WTC11 (cell line): ENCODE data around the gene PRKCB.

Experiments used
- CREM ChIP-seq: sonication (generic); formaldehyde crosslinking; IDR thresholded peaks from 2 replicates; pipeline ENCODE4 v1.8.1; 2022; ENCODE audit warnings: mild to moderate bottlenecking, missing genetic modification reagents, moderate library complexity
- FOXK1 ChIP-seq: sonication (generic); formaldehyde crosslinking; IDR thresholded peaks from 2 replicates; pipeline ENCODE4 v1.8.0; 2022; ENCODE audit warnings: mild to moderate bottlenecking, moderate library complexity, missing genetic modification reagents
- MAX ChIP-seq: sonication (generic); formaldehyde crosslinking; IDR thresholded peaks from 2 replicates; pipeline ENCODE4 v1.8.0; 2022; ENCODE audit warnings: mild to moderate bottlenecking, missing genetic modification reagents
- NFE2L1 ChIP-seq: sonication (generic); formaldehyde crosslinking; IDR thresholded peaks from 2 replicates; pipeline ENCODE4 v1.8.1; 2023; ENCODE audit warnings: missing genetic modification reagents
- NR2C2 ChIP-seq: sonication (generic); formaldehyde crosslinking; IDR thresholded peaks from 2 replicates; pipeline ENCODE4 v1.8.0; 2022; ENCODE audit warnings: mild to moderate bottlenecking, missing genetic modification reagents
- PREB ChIP-seq: sonication (generic); formaldehyde crosslinking; IDR thresholded peaks from 2 replicates; pipeline ENCODE4 v1.8.1; 2022; ENCODE audit warnings: mild to moderate bottlenecking, missing genetic modification reagents, moderate library complexity, borderline replicate concordance
- TEAD4 ChIP-seq: sonication (generic); formaldehyde crosslinking; IDR thresholded peaks from 2 replicates; pipeline ENCODE4 v1.8.0; 2022; ENCODE audit warnings: mild to moderate bottlenecking, missing genetic modification reagents
- TF ChIP-seq, protein P1 (sequence below): fragments of 200-600 bp; IDR thresholded peaks from 2 replicates; pipeline ENCODE4 v1.8.0; 2022; ENCODE audit warnings: antibody characterized with exemption
- TF ChIP-seq, protein P2 (sequence below): sonication (generic); formaldehyde crosslinking; IDR thresholded peaks from 2 replicates; pipeline ENCODE4 v1.8.0; 2022; ENCODE audit warnings: mild to moderate bottlenecking, missing genetic modification reagents
- TF ChIP-seq, protein P3 (sequence below): sonication (generic); formaldehyde crosslinking; IDR thresholded peaks from 2 replicates; pipeline ENCODE4 v1.8.1; 2022; ENCODE audit warnings: low read depth, missing genetic modification reagents, borderline replicate concordance

GRCh38 chr16:23920899-23921298, 85.1 kb downstream of the PRKCB start:
- TF ChIP-seq, protein P1, sequence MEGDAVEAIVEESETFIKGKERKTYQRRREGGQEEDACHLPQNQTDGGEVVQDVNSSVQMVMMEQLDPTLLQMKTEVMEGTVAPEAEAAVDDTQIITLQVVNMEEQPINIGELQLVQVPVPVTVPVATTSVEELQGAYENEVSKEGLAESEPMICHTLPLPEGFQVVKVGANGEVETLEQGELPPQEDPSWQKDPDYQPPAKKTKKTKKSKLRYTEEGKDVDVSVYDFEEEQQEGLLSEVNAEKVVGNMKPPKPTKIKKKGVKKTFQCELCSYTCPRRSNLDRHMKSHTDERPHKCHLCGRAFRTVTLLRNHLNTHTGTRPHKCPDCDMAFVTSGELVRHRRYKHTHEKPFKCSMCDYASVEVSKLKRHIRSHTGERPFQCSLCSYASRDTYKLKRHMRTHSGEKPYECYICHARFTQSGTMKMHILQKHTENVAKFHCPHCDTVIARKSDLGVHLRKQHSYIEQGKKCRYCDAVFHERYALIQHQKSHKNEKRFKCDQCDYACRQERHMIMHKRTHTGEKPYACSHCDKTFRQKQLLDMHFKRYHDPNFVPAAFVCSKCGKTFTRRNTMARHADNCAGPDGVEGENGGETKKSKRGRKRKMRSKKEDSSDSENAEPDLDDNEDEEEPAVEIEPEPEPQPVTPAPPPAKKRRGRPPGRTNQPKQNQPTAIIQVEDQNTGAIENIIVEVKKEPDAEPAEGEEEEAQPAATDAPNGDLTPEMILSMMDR, result no peak
- TF ChIP-seq NFE2L1 (no peak), PREB (CRISPR knock-in tag) (no peak), TEAD4 (CRISPR knock-in tag) (no peak), FOXK1 (CRISPR knock-in tag) (no peak), CREM (no peak), MAX (CRISPR knock-in tag) (no peak), NR2C2 (CRISPR knock-in tag) (no peak)
- TF ChIP-seq, protein P2, sequence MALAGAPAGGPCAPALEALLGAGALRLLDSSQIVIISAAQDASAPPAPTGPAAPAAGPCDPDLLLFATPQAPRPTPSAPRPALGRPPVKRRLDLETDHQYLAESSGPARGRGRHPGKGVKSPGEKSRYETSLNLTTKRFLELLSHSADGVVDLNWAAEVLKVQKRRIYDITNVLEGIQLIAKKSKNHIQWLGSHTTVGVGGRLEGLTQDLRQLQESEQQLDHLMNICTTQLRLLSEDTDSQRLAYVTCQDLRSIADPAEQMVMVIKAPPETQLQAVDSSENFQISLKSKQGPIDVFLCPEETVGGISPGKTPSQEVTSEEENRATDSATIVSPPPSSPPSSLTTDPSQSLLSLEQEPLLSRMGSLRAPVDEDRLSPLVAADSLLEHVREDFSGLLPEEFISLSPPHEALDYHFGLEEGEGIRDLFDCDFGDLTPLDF (CRISPR knock-in tag), result no peak
- TF ChIP-seq, protein P3, sequence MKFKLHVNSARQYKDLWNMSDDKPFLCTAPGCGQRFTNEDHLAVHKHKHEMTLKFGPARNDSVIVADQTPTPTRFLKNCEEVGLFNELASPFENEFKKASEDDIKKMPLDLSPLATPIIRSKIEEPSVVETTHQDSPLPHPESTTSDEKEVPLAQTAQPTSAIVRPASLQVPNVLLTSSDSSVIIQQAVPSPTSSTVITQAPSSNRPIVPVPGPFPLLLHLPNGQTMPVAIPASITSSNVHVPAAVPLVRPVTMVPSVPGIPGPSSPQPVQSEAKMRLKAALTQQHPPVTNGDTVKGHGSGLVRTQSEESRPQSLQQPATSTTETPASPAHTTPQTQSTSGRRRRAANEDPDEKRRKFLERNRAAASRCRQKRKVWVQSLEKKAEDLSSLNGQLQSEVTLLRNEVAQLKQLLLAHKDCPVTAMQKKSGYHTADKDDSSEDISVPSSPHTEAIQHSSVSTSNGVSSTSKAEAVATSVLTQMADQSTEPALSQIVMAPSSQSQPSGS (CRISPR knock-in tag), result no peak
